KMS-11 (cell line): ENCODE results near the gene ASPSCR1.
A peak's percentile ranks its signal among the peaks of the same experiment; 100 is the strongest.

Experiments used
- H2AFZ ChIP-seq: fragments of 200-600 bp; sonication (generic); 2 replicates; pipeline ENCODE4 v1.6.1; 2016; ENCODE audit warnings: antibody characterized with exemption, mixed run types, low read depth
- H3K27ac ChIP-seq: fragments of 200-600 bp; sonication (generic); 2 replicates; pipeline ENCODE4 v1.6.1; 2016; ENCODE audit warnings: mild to moderate bottlenecking, mixed run types
- H3K27me3 ChIP-seq: fragments of 200-600 bp; sonication (generic); 2 replicates; pipeline ENCODE4 v1.6.1; 2017; ENCODE audit warnings: mild to moderate bottlenecking, low read depth, mixed run types, moderate library complexity; ENCODE audit not compliant: insufficient read depth
- H3K36me3 ChIP-seq: fragments of 200-600 bp; sonication (generic); 2 replicates; pipeline ENCODE4 v1.6.1; 2017; ENCODE audit warnings: mild to moderate bottlenecking, mixed run types; ENCODE audit not compliant: insufficient read depth
- H3K4me1 ChIP-seq: fragments of 200-600 bp; sonication (generic); 2 replicates; pipeline ENCODE4 v1.6.1; 2016; ENCODE audit warnings: mild to moderate bottlenecking, low read depth, mixed run types; ENCODE audit not compliant: poor library complexity, severe bottlenecking
- H3K4me2 ChIP-seq: fragments of 200-600 bp; sonication (generic); 2 replicates; pipeline ENCODE4 v1.7.0; 2016; ENCODE audit warnings: mild to moderate bottlenecking, mixed run types
- H3K4me3 ChIP-seq: fragments of 200-600 bp; sonication (generic); IDR thresholded peaks from 2 replicates; pipeline ENCODE4 v1.6.1; 2017; ENCODE audit warnings: low read depth, low read length, mixed read lengths; ENCODE audit not compliant: insufficient read depth
- H3K79me2 ChIP-seq: fragments of 200-600 bp; sonication (generic); 2 replicates; pipeline ENCODE4 v1.6.1; 2016; ENCODE audit warnings: low read depth, mixed run types; ENCODE audit not compliant: insufficient read depth
- H3K9ac ChIP-seq: fragments of 200-600 bp; sonication (generic); 2 replicates; pipeline ENCODE4 v1.6.1; 2016; ENCODE audit warnings: mild to moderate bottlenecking, mixed run types
- H4K20me1 ChIP-seq: fragments of 200-600 bp; sonication (generic); 2 replicates; pipeline ENCODE4 v1.6.1; 2016; ENCODE audit warnings: mild to moderate bottlenecking, mixed run types; ENCODE audit not compliant: insufficient read depth
- CTCF ChIP-seq: fragments of 200-600 bp; sonication (generic); conservative IDR thresholded peaks from 2 replicates; pipeline ENCODE4 v1.6.1; 2017; ENCODE audit warnings: low read depth, mild to moderate bottlenecking, antibody characterized with exemption, low read length, moderate library complexity, mixed read lengths

ASPSCR1 gene

GRCh38 chr17:82028966-82029365 is 51.5 kb downstream of the ASPSCR1 start:
- Histone ChIP-seq H2AFZ (no peak overlapping the region), H3K4me3 (no peak overlapping the region), H3K79me2 (no peaks in the 10 kb centered on the region), H3K4me1 (peaks cover 12% of the 10 kb centered on the region), H4K20me1 (no peaks in the 10 kb centered on the region), H3K36me3 (no peaks in the 10 kb centered on the region), H3K9ac (no peak overlapping the region), H3K27ac (no peak overlapping the region), H3K4me2 (no peak overlapping the region), H3K27me3 (no peaks in the 10 kb centered on the region)
- TF ChIP-seq CTCF, result no peak

- Histone ChIP-seq H2AFZ (no peak overlapping the region), H3K27me3 (no peaks in the 10 kb centered on the region), H3K4me1 (peaks cover 8% of the 10 kb centered on the region), H3K27ac (no peak overlapping the region), H3K4me3 (no peak overlapping the region), H3K9ac (no peak overlapping the region), H4K20me1 (no peaks in the 10 kb centered on the region), H3K79me2 (no peaks in the 10 kb centered on the region), H3K4me2 (no peak overlapping the region), H3K36me3 (no peaks in the 10 kb centered on the region)
- no peak for TF ChIP-seq CTCF
Observed at GRCh38 chr17:82029391-82029790, 52.0 kb downstream of the ASPSCR1 start.

GRCh38 chr17:82029990-82030469 is 52.6 kb downstream of the ASPSCR1 start:
- peak overlapping the region; percentile 60 for H3K4me2 ChIP-seq
- H2AFZ ChIP-seq, result no peak overlapping the region
- no peaks in the 10 kb centered on the region for H3K27me3 ChIP-seq
- no peaks in the 10 kb centered on the region for H3K79me2 ChIP-seq
- no peak overlapping the region for H3K4me3 ChIP-seq
- H4K20me1 ChIP-seq, result no peaks in the 10 kb centered on the region
- no peak overlapping the region for H3K27ac ChIP-seq
- H3K9ac ChIP-seq, result peak overlapping the region; percentile 55; the same call in 1 of the 2 replicates
- H3K36me3 ChIP-seq, result no peaks in the 10 kb centered on the region
- H3K4me1 ChIP-seq, result peaks cover 6% of the 10 kb centered on the region
- TF ChIP-seq CTCF, result no peak

GRCh38 chr17:82030470-82031302 is 53.3 kb downstream of the ASPSCR1 start:
- Histone ChIP-seq H3K79me2 (no peaks in the 10 kb centered on the region), H3K27me3 (no peaks in the 10 kb centered on the region), H3K36me3 (no peaks in the 10 kb centered on the region), H2AFZ (peak overlapping the region; percentile 75), H3K9ac (peak overlapping the region; percentile 55; the same call in 1 of the 2 replicates), H3K27ac (peak overlapping the region; percentile 59), H3K4me2 (peak overlapping the region; percentile 60), H3K4me1 (peaks cover 6% of the 10 kb centered on the region), H4K20me1 (no peaks in the 10 kb centered on the region), H3K4me3 (no peak overlapping the region)
- peak; percentile 73 for TF ChIP-seq CTCF
